Activated gamma-delta T cell treated with anti-CD3 and anti-CD28 coated beads, Interleukin-2, amount 50 U/mL, for 16 hours (primary cell): Measurements from ENCODE around the gene WDR70.
"Not testable (repeated sequence)": the region's sequence is repeated elsewhere in the genome, so short reads cannot be mapped to it uniquely, and the experiment has no call there.

ENCODE experiments used
- DNase-seq: peaks from one replicate; pipeline ENCODE4 v3.0.0-alpha.2; 2020; ENCODE audit warnings: low read depth

The WDR70 gene

DNA sequence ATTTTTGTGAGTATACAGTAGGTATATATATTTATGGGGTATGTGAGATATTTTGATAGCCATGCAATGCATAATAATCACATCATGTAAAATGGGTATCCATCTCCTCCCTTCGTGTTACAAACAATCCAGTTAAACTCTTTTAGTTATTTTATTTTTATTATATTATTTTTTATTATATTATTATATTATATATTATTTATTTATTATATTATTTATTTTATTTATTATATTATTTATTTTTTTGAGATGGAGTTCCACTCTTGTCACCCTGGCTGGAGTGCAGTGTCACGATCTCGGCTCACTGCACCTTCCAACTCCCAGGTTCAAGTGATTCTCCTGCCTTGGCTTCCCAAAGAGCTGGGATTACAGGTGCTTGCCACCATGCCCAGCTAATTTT lies 138.6 kb downstream of the WDR70 start:
- DNase-seq, result no peak

DNA sequence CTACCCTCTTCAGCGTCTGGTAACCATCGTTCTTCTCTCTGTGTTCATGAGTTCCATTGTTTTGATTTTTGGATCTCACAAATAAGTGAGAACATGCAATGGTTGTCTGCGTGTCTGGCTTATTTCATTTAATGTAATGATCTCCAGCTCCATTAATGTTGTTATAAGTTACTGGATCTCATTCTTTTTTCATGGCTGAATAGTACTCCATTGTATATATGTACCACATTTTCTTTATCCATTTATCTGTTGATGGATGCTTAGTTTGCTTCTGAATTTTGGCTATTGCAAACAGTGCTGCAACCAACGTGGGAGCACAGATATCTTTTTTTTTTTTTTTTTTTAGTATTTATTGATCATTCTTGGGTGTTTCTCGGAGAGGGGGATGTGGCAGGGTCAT lies 139.2 kb downstream of the WDR70 start:
- not testable (repeated sequence) for DNase-seq

DNA sequence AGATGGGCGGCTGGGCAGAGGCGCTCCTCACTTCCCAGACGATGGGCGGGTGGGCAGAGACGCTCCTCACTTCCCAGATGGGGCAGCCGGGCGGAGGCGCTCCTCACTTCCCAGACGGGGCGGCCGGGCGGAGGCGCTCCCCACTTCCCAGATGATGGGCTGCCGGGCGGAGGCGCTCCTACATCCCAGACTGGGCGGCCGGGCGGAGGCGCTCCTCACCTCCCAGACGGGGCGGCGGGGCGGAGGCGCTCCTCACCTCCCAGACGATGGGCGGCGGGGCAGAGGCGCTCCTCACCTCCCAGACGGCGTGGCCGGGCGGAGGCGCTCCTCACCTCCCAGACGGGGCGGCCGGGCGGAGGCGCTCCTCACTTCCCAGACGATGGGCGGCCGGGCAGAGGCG lies 140.2 kb downstream of the WDR70 start:
- DNase-seq, result no peak

DNA sequence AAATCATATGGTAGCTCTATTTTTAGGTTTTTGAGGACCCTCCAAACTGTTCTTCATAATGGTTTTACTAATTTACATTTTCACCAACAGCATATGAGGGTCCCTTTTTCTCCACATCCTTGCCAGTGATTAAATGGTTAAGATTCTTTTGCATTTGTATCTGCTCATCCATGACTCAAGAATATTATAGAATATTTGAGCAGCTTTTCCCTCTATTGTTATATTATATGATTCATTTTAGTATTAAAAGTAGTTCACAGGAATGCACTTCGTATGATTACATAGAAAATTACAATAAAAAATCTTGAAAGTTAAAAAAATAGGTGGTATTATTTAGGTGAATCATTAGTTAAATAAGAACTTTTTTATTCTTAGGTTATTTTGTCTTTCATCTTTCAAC lies 140.7 kb downstream of the WDR70 start:
- no peak for DNase-seq

DNA sequence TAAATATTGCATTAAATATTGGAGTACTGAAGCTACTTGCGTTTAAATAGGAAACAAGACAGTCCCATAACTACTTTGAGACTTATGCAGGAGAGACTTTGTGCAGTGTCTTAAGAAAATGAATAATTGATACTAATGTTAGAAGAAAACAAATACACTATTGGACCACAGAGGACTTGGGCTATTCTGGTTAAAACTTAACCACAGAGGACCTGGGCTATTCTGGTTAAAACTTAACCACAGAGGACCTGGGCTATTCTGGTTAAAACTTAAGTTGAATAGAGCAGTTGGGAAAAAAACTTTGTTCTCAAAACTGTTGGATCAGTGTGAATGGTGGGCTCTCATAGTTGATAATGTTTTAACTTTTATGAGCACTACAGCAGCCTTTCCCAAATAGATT lies 141.7 kb downstream of the WDR70 start:
- DNase-seq, result no peak

DNA sequence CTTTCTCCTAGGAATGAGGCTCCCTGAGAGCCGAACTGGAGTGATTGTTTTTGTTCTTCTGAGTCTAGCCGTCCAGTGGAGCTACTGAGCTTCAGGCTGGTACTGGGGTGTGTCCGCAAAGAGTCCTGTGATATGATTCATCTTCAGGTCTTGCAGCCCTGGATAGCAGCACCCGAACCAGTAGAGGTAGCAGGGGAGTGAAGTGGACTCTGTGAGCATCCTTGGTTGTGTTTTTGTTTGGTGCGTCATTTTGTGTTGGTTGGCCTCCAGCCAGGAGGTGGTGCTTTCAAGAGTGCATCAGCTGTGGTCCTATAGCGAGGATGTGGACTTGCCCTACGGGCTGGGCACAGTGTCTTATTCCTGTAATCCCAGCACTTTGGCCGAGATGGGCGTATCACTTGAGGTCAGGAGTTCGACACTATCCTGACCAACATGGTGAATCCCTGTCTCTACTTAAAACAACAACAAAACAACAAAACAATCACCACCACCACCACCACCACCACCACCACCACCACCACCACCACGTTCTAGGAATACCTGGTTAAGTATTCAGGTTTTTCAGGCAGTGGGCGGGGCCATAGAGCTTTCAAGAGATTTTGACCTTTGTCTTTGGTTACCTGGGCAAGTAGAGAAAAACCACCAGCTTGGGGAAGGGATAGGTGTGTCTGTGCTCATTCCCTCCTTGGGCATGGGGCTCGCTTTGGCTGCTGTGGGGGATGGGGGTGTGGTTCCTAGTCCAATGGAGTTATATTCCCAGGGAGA lies 154.0 kb downstream of the WDR70 start:
- no peak for DNase-seq

DNA sequence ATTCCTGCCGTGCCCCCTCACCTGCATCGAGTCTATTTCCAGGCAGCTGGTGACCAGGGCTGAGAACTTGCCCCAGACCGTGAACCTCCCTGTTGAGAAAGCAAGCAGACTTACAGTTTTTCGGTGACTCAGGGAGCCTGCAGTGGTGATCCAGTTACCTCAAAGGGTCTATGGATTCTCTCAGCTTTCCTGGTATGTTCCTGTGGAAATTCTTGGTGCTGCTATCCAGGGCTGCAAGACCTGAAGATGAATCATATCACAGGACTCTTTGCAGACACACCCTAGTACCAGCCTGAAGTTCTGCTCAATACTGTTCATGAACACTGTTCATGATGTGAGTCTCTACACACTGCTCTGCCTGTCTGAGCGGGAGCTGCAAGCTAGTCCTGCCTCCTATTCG lies 154.7 kb downstream of the WDR70 start:
- no peak for DNase-seq

DNA sequence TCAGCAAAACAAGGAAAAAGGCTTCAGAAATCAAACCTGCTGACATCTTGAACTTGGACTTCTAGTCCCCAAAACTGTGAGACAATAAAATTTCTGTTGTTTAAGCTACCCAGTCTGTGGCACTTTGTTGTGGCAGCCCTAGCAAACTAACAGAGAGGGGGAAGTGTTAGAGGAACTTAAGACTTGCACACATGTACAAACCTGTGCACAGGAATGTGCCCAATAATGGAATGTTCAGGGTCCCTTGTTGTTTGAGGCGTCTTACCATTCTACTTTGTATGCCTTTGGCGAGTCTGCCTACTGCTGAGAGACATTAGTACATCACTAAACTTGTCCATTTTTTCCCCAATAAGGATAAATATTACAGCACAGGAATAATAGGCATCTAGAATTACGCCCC lies 160.3 kb downstream of the WDR70 start:
- DNase-seq, result no peak

DNA sequence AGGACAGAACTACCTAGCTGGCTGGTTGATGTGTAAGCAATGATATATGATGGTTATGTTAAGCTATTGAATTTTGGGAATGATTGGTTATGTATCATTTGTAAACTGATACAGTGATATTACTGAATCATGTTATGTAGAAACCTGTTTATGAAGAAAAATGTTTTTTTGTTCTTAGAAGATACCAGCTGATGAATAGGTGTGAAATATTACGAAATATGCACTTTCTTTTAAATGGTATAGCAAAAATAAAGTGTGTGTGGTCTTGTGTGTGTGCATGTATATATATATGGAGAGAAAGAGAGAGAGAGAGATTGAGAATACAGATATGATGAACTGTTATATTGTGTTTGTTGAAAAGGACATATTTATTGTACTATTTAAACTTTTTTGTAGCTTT lies 164.1 kb downstream of the WDR70 start:
- no peak for DNase-seq

DNA sequence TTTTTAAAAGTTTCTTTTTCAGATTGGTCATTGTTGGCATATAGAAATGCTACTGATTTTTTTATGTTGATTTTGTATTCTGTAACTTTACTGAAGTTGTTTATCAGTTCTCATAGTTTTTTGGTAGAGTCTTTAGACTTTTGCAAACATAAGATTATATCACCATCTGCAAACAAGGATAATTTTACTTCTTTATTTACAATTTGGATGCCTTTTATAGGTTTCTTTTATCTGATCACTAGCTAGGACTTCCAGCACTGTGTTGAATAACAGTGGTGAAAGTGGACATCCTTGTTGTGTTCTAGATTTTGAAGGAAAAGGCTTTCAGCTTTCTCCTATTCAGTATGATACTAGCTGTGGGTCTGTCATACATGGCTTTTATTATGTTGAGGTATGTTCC lies 170.3 kb downstream of the WDR70 start:
- no peak for DNase-seq

DNA sequence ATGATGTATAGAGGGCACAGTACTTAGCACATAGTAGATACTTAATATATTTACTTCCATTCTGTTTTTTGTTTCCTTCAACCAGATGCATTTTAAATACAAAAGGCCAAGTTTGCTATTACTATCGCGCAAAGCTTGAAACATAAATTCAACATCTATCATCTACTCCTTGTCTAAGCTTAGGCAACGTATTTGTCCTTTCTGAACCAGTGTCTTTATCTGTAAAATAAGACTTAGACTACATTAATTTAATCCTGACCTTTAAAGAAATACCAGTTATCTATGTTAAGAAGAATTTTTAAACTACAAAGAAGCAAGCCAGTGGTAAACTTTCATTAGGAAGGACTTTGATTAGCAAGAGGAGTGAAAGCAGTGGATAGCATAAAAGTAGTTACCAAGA lies 173.0 kb downstream of the WDR70 start:
- no peak for DNase-seq

DNA sequence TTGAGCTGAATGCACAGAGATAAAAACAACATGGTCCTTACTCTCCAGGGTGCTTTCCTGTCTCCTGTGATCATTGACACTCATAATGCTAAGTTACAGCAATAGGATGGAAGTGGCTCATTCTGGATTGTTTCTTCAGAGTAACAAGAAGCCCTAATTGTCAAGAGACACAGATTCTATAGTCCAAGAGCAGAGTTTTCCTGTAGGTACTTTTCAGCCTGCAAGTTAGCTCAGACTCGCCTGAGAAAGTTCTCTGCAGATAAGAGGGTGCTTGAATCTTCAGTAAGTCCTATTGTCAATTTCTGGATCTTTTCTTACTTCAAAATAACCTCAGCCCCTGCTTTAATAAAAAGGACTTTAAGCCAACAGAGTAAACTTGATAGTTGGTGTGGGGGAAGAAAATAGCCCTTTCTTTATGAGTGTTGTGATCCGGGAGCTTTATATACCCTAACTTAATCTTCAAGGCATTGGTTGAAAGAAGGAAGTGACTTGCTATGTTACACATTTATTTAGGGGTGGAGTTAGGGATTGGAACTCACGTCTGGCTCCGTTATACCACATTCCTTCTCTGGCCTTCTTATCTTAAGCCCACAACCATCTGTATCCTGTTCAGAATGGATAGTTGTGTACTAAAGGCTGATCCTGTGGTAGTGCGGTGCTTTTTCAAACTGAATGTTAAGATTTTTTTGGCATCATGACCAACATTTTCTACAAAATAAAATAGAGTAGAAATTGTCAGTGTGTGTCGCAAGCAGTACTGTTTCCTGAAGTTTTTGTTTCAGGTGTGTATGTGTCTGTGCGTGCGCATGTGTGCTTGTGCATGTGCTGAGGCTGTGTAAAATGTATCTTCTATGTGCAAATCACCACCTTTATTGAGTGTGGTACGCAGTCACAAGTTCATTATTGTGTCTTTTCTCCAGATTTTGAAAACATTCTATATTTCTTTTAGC lies 173.9 kb downstream of the WDR70 start:
- no peak for DNase-seq

DNA sequence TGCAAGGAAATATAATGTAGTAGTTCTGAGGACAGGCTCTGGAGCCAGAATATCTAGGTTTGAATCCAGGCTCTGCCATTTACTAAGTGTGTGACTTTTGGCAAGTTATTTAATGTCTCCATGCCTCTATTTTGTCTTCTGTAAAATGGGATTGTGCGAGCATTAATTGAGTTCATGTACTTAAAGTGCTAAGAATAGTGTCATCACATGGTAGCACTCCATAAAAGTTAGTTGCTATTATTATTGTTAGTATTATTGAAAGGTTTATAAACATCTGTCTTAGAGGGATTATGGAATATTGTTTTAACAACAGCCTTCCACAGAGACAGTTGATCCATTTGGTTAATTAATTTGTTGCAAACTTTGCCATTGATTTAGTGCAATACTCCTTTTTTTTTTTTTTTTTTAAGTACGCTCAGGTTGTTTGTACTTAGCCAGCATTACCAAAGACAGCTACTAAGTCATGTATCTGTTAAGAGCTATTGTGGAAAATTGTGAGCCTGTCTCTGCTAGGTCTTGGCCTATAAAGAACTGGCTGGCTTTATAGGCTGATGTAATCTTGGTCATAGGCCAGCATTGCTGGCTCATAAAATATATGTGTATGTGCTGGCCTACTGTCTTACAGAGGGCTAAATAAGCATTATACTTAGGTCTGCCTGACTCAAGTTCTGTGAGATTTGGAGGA lies 174.7 kb downstream of the WDR70 start:
- DNase-seq, result no peak

DNA sequence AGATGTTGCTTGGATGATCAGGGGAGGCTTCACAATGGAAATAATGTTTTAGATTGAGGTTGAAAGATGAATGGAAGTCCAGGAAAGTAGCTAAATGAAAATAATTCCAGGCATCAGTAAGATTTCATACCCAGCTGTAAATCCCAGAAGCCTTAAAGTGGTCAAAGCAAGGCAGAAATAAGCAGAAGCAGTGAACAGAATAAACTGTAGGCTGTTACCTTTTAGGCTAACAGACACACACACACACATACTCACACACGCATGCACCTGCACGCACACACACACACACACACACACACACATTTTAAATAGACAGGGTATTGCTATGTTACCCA lies 175.3 kb downstream of the WDR70 start:
- no peak for DNase-seq

DNA sequence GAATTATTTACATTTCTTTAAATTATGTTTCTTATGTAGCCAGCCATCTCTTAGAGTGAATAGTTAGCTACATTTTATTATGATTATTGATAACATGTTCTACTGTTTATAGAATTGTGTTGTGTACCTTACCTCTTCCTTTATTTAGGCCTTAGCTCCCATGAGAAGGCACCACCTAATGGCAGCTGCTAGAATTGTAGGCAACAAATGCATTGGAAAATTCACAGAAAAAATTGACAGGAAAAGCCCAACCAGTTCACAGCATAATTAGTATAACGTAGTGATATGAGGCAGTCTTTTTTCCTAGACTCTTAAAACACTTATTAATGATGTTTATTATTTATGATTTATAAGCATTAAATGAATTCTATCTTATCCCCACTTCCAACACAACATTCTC lies 175.8 kb downstream of the WDR70 start:
- DNase-seq, result no peak

DNA sequence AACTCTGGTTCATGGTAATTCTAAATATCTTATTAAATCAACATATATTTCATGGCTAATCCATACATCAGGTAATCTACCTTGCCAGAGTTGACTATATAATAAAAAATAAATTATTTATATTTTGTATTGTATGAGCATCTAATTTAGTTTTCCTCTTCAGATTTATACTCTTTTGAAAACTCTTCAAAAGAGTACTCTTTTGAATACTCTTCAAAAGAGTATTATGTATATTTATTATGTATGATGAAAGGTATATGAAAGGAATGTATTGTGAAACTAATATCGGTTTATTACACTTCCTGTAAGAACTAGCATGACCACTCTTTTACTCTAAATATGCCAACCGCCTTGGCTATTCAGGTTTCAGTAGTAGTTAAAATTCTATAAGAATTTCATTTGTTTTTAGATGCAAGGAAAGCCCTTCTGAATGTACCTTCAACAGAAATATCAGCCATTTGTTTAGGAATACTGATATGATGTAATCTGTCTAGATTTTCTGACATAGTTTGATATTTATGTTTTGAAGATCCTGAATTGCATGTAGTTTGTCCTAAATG lies 178.7 kb downstream of the WDR70 start:
- no peak for DNase-seq

DNA sequence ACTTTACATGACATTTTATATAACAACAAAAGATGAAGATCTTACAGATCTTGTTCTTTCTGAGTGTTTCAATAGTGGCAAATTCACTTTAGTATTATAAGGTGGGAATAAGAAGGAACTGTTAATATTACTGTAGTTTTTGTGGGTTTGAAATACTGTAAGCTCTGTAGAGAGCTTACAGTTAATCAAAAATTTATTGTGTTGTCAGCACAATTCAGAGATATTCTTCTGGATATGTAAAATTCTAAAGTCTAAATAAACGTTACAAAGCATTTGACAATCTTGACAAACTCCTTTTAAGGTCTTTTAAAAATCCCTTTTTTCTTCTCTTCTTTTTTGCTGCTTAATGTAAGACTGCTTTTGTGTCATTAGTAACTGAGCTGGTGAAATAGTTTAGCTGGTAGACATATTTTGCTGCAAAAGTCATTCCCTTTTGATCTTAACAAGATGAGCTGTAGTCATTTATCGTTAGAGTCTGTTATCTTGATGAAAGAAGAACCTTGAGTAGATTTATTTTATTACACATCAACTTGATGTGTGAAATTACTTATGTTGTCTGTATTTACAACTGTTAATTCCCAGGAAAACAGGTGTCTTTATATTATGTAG lies 186.0 kb downstream of the WDR70 start:
- no peak for DNase-seq

DNA sequence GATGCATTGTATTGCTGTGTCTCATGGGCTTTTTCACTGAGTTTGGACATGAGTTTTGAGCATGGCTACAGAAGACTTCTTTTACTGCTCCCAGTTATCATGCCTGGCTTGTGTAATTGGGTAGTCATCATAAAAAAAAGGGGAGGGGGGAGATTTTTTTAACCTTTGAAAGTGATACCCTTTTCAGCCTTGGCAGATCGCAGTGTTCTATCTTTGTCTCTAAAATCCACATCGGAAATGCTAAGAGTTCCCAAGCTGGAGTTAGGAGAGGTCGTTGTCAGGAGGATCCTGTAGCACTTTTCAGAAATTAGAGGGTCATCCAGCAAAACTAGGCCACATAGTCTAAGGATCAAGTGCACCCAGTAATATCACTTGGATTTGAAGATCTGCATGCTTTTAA lies 188.4 kb downstream of the WDR70 start:
- no peak for DNase-seq

DNA sequence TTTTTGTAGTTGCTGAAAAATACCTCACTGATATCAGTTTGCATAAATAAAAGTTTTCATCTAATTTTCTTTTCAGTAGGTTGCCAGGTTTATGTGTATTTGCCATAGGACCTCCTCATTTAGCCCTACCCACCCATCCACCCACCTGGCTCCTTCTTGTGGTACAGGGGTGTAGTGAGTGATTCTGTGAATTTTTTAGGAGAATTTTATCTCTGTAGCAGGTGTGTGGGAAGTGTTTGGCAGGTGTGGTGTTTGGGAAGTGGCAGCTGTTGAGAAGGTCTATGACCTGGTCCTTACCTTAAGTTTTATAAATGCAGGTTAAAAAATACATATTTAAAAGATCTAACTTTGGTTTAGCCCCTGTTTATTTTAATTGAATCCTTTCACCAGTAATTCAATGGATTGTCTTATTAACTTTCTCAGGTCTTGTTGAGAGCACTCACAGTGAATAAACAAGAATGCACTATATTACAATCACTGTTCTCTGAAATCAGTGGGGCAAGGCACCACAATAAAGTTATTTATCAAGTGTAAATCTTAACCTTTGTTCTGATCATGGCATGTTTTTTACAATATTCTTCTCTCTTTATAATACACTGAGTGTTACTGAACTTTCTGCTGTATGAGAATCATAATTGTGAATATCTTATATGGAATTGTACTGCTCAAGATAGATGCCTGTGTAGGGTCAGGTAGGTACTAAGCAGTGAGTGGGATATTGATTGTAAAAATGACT lies 189.1 kb downstream of the WDR70 start:
- no peak for DNase-seq

DNA sequence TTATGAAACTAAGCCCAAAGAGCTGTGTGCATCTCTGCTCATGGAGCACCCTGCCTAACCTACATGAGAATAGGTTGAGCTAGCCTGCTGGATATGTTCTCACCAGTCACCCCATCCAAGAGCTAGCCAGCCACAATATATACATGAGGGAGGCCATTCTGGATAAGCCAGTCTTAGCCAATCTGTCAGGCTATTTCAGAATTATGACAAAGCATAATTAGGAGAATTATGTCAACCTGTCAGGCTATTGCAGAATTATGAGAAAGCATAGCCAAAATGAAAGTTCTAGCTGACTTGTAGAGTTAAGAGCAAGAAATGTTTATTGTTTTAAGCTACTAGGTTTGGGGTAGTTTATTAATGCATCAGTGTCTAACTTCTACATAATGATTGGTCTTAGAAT lies 189.8 kb downstream of the WDR70 start:
- no peak for DNase-seq

DNA sequence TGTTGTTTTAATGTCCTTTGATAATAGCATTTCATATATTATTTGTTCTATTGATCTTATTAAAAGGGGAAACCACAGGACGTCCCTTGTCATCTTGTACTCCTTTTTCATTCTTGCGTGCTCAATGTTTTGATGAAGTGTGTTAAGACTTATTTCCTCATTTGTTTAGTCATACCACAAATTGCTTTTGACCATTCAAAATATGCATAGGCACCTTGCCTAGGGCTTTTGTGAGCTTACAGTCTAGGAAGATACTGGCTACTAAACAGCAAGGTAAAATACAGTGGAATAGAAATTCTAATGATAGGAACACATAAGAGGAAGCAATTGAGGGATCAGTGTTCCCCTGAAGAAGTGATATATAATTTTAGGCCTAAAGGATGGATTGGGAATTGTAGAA lies 190.3 kb downstream of the WDR70 start:
- DNase-seq, result no peak

DNA sequence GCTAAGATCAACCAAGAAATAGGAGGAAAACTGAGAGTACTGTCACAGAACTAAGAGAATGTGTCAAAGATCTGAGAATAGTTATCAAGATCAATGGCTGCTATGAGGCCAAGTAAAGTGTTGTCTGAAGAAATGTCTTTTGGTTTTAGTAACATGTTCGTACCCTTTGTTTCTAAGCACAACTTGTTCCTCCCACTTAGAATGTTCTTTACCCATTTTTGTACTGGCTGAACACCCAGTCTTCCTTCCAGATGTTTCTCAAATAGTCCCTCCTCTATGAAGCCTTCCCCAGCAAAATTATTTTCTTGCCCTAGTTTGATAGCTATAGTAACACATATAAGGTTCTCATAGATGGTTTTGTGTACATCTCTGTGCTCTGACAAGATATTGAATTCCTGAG lies 191.5 kb downstream of the WDR70 start:
- no peak for DNase-seq
